Measurements from ENCODE around the gene PPP4R3C. TPM values are rescaled to one million over a fixed set of nuclear protein-coding genes. Genes with fewer than 3 reads are reported as not detected.

PPP4R3C gene
- total RNA-seq, 1 donor from 2014 or later = not detected

- Mint-ChIP-seq H3K36me3 (ENCODE audit: low read depth, unreplicated experiment) (no peaks in the 10 kb centered on the region), H3K9me3 (ENCODE audit: unreplicated experiment) (no peaks in the 10 kb centered on the region), H3K4me3 (ENCODE audit: unreplicated experiment) (no peak overlapping the region), H3K27ac (ENCODE audit: unreplicated experiment) (peak overlapping the region; percentile 82), H3K4me1 (ENCODE audit: unreplicated experiment) (peaks cover 22% of the 10 kb centered on the region), H3K27me3 (ENCODE audit: unreplicated experiment) (no peaks in the 10 kb centered on the region)
- DNase-seq (ENCODE audit: low spot score) = no peak
- no peak for TF ChIP-seq CTCF (IDR thresholded peaks at IDR 0.05; ENCODE audit: unreplicated experiment)
Observed at GRCh38 chrX:27439771-27440170, 23.4 kb downstream of the PPP4R3C start.

- no peak for TF ChIP-seq CTCF (IDR thresholded peaks at IDR 0.05; ENCODE audit: unreplicated experiment)
- Mint-ChIP-seq H3K4me3 (ENCODE audit: unreplicated experiment) (no peak overlapping the region), H3K27ac (ENCODE audit: unreplicated experiment) (peak overlapping the region; percentile 96), H3K27me3 (ENCODE audit: unreplicated experiment) (no peaks in the 10 kb centered on the region), H3K36me3 (ENCODE audit: low read depth, unreplicated experiment) (no peaks in the 10 kb centered on the region), H3K9me3 (ENCODE audit: unreplicated experiment) (no peaks in the 10 kb centered on the region), H3K4me1 (ENCODE audit: unreplicated experiment) (peaks cover 22% of the 10 kb centered on the region)
- no peak for DNase-seq (ENCODE audit: low spot score)
Observed at GRCh38 chrX:27438937-27439336, 24.2 kb downstream of the PPP4R3C start.

- Mint-ChIP-seq H3K9me3 (ENCODE audit: unreplicated experiment) (no peaks in the 10 kb centered on the region), H3K4me1 (ENCODE audit: unreplicated experiment) (peaks cover 15% of the 10 kb centered on the region), H3K27me3 (ENCODE audit: unreplicated experiment) (no peaks in the 10 kb centered on the region), H3K4me3 (ENCODE audit: unreplicated experiment) (no peak overlapping the region), H3K36me3 (ENCODE audit: low read depth, unreplicated experiment) (no peaks in the 10 kb centered on the region), H3K27ac (ENCODE audit: unreplicated experiment) (no peak overlapping the region)
- no peak for TF ChIP-seq CTCF (IDR thresholded peaks at IDR 0.05; ENCODE audit: unreplicated experiment)
- no peak for DNase-seq (ENCODE audit: low spot score)
Observed at GRCh38 chrX:27435031-27435430, 28.1 kb downstream of the PPP4R3C start.

Other genes starting within 250 kb of the PPP4R3C start
- 0.62 TPM for gene DCAF8L2, start 127.0 kb upstream of the PPP4R3C start, total RNA-seq (ENCODE audit: unreplicated experiment)

All from endothelial cell (in vitro differentiated cells).